Measurements from ENCODE around the gene A2M.

The A2M gene

DNA sequence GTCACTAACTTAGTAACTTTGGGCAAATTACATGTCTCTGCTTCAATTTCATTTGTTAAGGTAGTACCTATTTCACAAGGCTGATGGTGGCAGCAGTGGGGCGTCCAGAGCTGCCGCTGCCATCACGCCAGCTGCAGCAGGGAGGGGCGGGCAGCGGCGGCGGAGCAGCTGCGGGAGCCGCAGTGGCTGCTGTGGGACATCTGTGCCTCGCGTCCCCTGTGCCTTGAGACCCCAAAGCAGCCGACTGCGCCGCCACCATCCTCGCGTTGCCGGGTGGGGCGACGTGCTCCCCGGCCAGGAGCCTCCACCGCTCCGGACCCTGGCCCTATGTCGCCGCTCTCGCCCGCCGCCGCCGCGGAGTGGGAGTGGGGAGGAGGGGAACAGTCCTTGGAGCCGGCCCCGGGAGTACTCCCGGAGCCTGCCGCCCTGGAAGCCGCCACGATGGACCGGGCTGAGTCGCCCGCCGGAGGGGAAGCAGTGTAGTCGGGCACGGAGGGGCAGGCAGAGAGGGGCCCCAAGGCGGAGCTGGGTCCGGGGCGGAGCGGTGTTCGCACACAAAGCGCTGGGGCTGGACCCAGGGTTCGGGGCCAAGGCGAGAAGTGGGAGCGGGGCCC, 51.4 kb downstream of the A2M start:
- DNase-seq (ENCODE audit: extremely low read depth, low read depth): no peak

DNA sequence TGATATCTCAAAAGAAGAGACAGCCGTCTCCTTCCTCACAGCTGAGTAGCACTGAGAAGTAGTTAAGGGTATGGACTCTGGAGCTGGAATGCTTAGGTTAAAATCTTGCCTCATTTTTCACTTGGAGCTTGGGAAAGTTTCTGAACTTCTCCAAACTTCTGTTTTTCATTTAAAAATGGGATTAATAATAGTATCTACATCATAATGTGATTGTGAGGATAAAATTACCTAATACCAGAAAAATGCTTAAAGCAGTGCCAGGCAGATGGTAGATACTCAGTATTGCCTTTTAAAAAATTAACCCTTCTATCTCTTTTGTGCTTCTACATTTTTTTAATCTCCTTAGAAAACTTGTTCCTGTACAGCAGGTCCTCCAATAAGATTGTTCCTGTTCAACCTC, 63.1 kb downstream of the A2M start:
- TF ChIP-seq, protein P1, sequence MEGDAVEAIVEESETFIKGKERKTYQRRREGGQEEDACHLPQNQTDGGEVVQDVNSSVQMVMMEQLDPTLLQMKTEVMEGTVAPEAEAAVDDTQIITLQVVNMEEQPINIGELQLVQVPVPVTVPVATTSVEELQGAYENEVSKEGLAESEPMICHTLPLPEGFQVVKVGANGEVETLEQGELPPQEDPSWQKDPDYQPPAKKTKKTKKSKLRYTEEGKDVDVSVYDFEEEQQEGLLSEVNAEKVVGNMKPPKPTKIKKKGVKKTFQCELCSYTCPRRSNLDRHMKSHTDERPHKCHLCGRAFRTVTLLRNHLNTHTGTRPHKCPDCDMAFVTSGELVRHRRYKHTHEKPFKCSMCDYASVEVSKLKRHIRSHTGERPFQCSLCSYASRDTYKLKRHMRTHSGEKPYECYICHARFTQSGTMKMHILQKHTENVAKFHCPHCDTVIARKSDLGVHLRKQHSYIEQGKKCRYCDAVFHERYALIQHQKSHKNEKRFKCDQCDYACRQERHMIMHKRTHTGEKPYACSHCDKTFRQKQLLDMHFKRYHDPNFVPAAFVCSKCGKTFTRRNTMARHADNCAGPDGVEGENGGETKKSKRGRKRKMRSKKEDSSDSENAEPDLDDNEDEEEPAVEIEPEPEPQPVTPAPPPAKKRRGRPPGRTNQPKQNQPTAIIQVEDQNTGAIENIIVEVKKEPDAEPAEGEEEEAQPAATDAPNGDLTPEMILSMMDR (IDR thresholded peaks at IDR 0.05; ENCODE audit: low read depth, low read length, missing control alignments): no peak
- no peak overlapping the region for H3K4me3 ChIP-seq (replicated peaks; ENCODE audit: low read depth, low read length)
- no peak for DNase-seq (ENCODE audit: extremely low read depth, low read depth)

More for the DNA sequence above, 51.4 kb downstream of the A2M start:
- peak overlapping the region; percentile 51 for H3K4me3 ChIP-seq (replicated peaks; ENCODE audit: low read depth, low read length)
- TF ChIP-seq, protein P1 (IDR thresholded peaks at IDR 0.05; ENCODE audit: low read depth, low read length, missing control alignments): peak; percentile 11

DNA sequence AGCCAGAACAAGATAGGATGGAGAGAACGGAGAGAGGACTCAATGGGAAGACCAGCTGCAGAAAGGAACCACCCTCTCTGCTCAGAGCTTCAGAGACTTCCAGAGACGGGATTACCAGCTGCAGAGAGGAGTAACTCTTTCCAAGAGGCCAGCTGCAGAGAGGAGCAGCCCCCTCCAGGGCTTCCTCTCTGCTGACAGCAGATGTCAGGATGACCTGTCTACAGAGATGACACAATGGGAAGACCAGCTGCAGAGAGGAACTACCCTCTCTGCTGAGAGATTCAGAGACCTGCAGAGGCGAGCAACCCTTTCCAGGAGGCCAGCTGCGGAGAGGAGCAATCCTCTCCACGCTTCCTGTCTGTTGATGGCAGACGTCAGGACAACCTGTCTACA, 64.6 kb downstream of the A2M start:
- no peak for DNase-seq (ENCODE audit: extremely low read depth, low read depth)
- TF ChIP-seq, protein P1 (IDR thresholded peaks at IDR 0.05; ENCODE audit: low read depth, low read length, missing control alignments): no peak

DNA sequence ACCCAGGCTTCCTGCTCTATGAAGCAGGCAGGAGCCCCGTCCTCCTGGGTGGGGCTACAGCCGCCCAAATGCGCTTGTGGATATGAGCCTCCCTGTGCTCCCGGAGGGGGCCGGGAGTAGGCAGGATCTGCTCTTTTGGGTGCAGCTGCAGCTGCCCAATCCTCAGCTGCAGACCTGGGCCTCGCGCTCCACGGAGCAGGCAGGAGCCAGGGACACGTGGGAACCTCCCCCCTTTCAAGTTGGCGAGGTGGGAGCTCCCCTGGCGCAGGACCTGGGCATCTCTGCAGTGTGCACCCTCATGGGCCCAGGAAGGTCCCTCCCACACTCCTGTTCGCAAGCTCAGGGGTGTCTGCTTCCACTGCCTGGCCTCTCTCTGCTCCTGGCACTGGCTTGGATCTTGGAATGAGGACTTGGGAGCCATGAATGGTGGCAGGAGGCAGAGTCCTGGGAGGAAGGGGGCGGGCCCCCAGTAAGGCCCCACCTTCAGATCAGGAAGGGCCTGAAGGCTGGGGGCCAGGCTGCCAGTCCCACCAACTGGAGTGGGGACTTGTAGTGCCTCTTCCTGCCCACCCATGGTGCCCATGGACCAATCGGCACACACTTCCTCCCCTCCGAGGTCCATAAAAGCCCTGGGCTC, 65.1 kb downstream of the A2M start:
- no peak for DNase-seq (ENCODE audit: extremely low read depth, low read depth)
- H3K4me3 ChIP-seq (replicated peaks; ENCODE audit: low read depth, low read length): no peak overlapping the region
- TF ChIP-seq, protein P1 (IDR thresholded peaks at IDR 0.05; ENCODE audit: low read depth, low read length, missing control alignments): no peak

More for the DNA sequence above, 64.6 kb downstream of the A2M start:
- H3K4me3 ChIP-seq (replicated peaks; ENCODE audit: low read depth, low read length): no peak overlapping the region

DNA sequence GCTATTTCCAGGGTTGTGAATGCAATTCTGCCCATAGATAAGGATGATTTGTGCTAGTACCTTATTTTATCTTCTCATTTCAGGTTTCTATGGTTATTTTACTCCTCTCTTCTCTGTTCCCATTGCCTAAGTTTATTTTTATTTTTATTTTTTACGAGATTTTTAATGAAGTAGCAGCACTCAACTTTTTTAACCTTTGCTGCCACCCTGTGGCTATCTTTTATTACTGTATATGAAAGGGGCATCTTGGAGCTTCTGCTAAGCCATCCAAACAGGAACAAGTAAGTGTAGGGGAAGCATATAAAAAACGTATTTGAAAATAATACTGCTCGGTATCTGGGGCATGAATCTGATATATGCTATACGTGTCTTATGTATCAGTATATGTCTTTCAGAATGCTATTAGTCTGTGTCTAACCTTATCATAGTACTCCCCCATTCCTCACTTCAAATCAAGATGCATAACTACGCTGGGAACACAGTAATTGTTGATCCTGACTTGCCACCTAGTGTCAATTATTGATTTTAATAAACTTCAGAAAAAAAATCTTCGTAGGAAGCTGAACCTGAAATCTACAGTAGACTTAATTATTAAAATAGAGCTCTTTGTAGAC, 66.1 kb downstream of the A2M start:
- TF ChIP-seq, protein P1 (IDR thresholded peaks at IDR 0.05; ENCODE audit: low read depth, low read length, missing control alignments): peak; percentile 29
- peak; percentile 7 for DNase-seq (ENCODE audit: extremely low read depth, low read depth)
- no peak overlapping the region for H3K4me3 ChIP-seq (replicated peaks; ENCODE audit: low read depth, low read length)

DNA sequence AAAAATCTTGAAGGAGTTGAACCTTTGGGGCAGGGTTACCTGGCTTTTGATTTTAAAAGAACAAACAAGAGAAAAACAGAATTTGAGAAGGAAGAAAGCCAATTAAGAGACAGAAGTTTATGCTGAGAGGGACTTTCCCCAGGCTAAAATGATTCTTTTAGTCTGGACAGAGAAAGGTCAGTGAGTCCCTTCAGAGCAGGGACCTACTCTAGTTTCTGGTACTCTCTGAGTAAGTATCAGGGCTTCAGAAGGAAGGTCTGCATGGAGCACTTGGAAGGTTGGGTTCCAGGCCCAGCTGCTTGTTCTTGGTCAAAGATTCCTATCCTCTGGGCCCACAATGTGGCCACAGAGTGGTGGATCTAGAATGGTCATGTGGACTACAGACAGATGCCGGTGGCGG, 66.8 kb downstream of the A2M start:
- no peak overlapping the region for H3K4me3 ChIP-seq (replicated peaks; ENCODE audit: low read depth, low read length)
- TF ChIP-seq, protein P1 (IDR thresholded peaks at IDR 0.05; ENCODE audit: low read depth, low read length, missing control alignments): no peak
- no peak for DNase-seq (ENCODE audit: extremely low read depth, low read depth)
